Activated effector memory CD4-positive, alpha-beta T cell treated with anti-CD3 and anti-CD28 coated beads, Interleukin-2, amount 50 U/mL, for 16 hours (primary cell): ENCODE results near the gene AQP2.
"Not testable (repeated sequence)": the region's sequence is repeated elsewhere in the genome, so short reads cannot be mapped to it uniquely, and the experiment has no call there.

Experiments
- DNase-seq: peaks from one replicate; pipeline ENCODE4 v3.0.0-alpha.2; 2020

The AQP2 gene

DNA sequence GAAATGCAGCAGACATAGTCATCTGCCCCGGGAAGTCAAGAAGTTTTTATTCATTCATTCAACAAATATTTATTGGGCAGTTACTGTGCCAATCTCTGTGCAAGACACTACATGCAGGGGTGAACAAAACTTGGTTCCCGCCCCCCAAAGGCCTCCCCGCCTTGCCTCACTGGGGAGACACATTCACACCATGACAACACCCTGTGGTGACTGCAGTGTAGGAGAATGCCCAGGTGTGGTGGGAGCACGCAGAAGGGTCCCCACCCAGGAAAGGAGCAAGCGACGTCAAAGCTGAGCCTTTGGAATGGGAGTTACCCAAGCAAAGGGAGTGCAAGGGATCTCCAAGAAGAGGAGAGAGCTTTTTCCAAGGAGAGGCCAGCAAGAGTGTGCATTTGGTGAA lies 20.6 kb downstream of the AQP2 start:
- DNase-seq, result no peak

DNA sequence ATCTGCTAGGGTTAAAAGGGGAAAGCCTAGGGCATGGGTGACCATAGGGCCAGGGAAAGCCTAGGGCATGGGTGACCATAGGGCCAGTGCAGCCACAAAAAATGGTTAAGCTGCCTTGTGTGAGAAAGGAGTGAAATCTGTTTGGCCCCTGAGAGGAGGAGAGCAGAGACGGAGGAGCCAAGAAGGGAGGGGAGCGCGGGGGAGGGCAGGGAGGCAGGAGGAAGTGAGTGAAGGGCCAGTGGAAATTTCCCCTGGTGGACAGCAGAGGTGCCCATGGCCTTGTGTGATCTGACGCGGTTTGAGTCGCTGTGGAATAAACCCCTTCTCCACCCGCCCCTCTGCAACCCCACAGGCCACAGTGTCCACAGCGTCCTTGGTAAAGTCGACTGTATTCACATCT lies 21.6 kb downstream of the AQP2 start:
- DNase-seq, result peak; percentile 37

DNA sequence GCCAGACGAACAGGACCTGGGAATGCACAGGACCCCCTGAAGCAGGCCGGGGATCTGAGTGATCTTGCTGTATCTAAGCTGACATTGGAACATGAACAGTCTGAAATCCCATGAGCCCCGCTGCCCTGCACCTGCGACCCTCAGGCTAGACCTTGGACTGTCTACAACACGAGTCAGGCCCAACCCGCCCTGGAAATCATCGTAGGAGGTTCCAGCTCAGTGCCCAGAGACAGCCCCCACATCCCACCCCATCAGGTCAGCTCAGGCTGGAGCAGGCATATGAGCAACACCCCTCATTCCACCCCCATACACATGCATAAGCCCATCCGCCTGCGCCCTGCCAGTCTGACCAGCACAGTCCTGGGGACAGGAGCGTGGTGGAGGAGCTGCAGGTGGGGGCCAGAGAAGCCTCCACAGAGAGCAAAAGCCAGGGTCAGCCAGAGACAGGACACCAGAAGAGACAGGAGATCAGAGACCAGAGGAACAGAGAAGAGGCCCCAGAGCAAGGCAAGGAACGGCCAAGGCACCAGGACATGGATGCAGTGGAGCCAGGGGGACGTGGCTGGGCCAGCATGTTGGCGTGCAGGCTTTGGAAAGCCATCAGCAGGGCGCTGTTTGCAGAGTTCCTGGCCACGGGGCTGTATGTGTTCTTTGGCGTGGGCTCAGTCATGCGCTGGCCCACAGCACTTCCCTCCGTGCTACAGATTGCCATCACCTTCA lies 22.3 kb downstream of the AQP2 start, which contains the start of gene AQP6:
AQP6 (plus strand) TSS at position 307 of the 720 bp plus-strand sequence; CDS start at position 534, 227 bp downstream.
- DNase-seq, result peak; percentile 48

DNA sequence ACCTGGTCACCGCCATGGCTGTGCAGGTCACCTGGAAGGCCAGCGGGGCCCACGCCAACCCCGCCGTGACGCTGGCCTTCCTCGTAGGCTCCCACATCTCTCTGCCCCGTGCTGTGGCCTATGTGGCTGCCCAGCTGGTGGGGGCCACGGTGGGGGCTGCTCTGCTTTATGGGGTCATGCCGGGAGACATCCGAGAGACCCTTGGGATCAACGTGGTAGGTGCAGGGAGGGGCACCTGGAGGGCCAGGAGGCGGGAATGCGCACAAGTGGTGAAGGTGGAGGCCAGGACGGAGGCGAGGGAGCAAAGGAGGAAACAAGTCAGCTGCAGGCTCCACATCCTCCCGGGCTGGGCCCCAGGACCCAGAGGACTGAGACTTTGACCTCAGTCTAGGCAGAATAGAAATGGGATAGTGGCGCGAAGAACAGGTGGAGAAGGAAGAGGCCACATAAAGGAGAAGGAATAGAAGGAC lies 22.9 kb downstream of the AQP2 start:
- DNase-seq, result peak; percentile 53

DNA sequence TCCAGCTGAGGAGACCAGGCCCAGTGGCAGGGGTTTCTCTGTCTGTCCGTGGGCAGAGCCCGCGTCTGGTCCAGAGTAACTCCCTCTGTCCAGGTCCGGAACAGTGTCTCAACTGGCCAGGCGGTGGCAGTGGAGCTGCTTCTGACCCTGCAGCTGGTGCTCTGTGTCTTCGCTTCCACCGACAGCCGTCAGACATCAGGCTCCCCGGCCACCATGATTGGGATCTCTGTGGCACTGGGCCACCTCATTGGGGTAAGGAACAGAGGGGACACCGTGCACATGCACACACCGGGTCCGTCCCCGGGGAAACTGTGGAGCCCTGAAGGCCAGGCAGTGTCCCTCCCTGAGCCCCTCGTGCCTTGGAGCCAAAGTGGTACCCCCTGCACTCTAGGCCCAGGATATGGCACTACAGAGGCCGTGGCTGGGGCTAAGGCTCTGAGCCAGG lies 23.7 kb downstream of the AQP2 start:
- DNase-seq, result peak; percentile 60

DNA sequence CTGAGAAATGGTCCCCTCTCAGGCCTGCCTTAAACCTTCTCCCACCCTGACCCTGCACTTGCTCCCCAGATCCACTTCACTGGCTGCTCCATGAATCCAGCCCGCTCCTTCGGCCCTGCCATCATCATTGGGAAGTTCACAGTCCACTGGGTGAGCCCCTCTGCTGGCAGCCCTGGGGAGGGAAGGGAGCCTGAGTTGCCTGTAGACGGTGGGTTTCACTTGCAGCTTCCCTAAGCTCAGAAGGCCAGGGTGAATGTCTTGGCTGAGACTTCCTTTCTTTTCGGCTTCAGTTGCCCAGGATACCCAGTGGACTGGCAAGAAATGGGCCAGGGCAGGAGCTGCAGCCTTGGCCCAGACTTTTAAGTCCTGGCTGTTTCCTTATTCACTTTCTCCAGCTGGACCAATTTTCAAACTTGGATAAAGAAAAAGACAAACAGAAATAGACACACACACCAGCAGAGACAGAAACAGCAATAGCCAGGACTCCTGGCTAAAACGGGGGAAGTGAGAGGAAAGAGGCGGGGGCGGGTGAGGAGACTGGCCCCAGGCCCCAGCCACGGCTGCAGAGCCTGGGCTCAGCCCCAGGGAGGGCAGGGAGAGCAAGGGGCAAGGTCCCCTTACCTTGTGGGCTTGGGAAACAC lies 24.3 kb downstream of the AQP2 start:
- peak; percentile 50 for DNase-seq

DNA sequence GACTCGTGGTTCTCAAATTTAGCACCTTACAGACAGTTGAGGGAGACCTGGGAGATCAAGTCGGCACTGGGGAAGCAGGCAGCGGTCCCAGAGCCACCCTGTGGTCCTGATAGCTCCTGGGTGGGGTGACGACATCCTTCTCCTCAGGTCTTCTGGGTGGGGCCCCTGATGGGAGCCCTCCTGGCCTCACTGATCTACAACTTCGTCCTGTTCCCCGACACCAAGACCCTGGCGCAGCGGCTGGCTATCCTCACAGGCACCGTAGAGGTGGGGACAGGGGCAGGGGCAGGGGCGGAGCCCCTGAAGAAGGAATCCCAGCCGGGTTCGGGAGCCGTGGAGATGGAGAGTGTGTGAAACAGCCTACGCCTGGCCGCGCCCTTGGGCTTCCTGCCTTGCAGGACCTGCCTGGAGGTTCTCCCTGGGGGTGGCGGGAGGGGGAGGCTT lies 24.8 kb downstream of the AQP2 start:
- peak; percentile 57 for DNase-seq

DNA sequence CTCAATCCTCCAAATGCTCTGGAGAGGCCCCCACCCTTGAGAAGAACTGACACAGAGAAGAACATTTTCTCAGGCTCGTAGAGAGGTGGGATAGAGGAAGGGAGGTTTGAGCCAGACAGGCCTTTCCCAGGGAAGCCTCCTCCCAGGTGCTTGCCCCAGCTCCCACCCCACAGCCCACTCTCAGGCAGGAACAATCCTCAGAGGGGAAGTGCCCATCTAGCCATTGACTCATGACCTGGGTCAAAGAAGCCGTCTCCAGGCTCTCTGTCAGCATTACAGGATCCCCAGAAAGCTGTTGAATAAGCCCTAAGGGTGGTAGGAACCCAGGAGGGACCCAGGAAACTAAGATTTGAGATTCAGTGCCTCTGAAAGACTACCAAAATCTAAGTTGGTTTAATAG lies 26.0 kb downstream of the AQP2 start:
- peak; percentile 44 for DNase-seq

DNA sequence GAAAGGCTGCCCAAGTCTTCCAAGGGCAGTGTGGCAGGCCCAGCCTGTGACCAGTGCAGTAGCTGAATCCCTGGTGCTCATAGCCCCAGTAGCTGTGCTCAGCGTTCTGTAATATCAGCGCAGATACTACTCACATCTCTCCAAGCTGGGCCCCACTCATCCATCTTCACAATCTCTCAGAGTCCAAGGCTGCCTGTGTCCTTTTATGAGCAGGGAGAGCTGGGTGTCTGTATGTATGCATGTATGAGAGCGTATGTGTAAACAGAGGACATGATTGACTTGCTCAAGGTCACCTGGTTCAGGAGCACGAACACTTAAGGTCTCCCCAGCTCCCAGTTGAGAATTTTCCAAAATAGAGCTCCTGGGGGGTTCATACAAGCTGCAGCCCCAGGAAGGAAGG lies 27.6 kb downstream of the AQP2 start:
- peak; percentile 21 for DNase-seq

DNA sequence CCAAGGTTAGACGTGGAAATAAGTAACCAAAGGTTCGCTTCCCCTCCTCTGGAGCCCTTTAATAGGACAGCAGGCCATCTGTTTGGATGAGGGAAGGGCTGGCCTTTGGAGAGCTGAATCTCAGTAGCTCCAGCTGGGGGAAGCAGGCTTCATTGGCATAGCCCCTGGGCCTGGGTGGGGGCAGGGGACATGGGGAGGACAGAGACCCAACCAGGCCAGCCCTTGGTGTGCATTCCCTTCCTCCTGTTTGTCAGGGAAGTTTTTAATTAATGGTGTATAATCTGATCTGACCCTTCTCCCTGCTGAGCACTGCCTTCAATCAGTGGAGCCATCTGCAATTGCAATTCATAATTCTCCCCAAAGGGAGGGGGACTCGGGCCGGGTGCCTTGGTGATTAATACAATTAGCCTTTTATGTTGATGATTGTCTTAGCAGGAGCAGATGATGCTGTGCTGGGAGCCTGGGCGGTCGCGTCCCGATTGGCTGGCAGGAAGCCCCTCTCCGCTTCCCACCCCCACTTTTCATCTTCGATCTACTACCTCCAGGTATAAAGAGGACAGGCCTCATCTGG lies 28.6 kb downstream of the AQP2 start:
- no peak for DNase-seq

DNA sequence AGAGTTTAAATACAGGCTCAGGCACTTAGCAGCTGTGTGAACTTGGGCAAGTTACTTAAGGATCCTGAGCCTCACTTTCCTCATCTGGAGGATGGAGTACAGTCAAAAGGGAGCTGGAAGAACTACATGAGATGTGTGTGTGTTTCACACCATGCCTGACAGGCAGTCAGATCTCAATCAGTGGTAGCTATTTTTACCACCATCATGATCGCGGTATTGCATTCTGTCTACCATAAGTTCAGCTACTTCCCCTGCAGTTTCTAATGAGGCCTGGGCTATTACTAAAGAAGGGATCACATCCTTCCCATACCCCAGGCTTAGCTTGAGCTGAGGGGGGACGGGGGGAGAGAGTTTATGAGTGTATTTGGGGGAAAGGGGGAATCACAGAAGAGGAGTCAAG lies 29.3 kb downstream of the AQP2 start:
- DNase-seq, result no peak

DNA sequence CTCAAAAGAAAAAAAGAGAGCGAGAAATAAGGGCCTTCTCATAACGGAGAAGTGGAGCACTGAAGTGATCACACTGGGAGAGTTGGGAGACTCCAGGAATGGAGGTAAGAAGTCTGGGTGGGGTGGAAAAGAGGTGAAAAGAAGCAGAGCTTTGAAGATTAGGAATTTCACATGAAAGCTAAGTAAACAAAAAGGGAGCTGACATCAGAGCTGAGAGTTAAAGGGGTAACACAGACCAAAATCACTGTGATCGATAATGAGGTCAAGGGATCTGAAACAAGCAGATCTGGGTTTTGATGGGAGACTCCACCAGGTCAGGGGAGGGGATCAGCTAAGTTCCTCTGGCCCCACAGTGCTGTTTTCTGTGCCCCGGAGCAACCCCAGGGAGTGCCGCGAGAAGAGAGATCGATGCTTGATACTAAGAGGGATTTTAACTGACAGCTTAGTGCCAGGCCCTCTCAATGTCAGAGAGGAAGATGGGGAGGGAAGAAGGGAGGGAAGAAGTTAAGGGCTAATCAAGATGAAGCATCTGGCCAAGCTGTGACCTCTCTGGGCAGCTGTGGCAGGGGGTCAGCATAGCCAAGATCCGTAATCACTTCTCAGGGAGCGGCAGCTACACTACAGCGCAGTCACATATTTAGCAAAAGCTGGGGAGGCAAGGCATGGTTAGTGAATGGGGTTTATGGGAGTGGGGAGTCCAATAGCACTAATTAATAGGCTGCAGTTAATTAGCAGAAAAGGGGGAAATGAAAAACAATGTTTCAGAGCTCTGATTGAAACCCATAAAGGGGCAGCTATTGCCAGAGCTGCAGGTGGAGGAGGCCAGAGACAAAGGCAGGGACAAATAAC lies 30.2 kb downstream of the AQP2 start:
- no peak for DNase-seq

DNA sequence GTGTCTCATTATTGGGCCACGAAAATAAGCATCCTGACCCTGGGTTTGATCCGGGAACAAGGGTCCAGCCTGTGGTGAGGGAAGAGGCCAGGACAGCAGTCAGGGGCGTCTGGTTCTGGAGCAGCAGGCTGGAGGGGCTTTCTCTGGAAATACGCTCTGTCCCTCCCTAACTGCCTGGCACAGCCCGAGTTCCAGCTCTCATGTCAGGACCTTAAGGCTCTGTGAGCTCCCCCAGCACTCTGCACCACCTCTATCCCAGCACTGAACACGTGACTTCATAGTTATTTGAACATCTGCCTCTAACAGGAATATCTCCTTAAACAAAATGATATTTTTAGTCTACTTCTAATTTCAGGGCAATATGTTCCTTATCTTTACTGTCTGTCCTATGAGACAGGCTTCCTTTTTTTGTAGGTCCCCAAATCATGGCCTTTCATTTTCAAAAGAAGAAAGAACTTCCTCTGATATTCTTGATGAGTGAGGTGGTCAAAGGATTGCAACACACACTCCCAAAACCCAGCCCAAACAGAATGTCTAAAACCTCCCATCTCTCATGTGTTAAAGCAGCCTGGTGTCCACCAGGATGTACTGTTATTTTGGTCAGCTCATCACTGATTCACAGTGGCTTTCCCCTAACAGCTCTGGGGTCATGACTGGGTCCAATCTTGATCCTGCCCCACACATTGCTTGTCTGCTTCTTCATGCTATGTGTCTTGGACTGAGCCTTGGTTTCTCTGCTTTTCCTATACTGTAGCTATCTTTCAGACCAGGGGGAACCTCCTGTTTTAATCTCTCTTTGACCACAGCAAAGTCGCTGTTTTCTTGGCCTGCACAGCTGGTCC lies 31.9 kb downstream of the AQP2 start:
- no peak for DNase-seq

DNA sequence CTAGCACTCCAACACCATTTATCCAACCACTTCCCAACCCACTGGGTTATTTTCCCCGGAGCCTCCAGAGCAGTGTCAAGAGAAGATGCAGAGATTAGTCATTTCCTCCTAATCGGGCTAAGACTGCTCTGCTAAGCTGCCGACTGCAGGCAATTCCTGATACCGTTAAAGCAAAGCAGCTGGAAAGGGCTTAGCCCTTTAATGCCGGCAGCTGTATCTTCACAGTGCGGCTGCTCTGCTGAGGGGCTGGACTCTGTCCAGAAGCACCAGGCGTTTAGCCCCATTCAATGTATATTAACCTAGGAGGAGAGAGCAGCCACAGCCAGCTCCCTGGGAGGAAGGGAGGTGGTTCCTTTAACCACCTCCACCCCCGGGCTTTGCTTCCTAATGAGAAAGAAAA lies 33.4 kb downstream of the AQP2 start:
- DNase-seq, result no peak

DNA sequence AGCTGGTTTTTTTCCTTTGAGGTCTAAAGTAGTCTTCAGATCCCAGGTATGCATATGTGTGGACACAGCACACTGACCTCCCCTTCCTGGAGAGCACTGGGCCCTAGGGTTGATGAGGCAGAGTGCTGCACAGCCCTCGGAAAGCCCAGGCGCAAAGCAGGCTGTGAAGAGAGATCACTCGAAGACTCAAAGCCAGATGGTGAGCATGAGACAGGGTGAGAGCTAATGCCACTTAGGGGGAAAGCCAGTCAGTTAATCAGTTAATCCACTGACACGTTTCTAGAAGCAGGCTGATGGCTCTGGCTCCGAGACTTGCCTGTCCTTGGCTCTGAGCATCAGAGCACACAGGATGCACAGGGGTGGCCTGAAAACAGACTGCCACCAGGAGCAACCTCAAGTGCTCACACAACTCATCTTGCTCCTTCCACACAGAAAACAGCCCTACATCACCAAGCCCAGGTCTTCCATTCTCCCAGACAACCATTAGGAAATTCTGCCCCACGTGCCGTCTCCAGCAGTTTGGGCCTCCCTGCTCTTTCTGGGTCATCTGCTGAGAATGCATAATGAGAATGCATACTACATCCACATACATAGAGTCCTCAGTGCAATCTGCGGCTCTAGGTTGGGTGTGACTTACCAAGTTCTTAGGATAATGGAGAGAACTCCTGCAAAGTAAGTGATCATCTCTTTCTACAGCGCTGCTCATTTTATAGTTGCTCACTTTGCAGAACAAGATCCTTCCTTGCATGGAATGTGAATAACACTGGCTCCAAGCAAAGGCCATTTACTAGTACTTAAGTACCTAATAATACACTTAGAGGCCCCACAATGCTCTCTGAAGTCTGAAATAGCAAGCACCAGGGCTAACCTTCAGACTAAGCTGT lies 34.2 kb downstream of the AQP2 start:
- DNase-seq, result no peak

DNA sequence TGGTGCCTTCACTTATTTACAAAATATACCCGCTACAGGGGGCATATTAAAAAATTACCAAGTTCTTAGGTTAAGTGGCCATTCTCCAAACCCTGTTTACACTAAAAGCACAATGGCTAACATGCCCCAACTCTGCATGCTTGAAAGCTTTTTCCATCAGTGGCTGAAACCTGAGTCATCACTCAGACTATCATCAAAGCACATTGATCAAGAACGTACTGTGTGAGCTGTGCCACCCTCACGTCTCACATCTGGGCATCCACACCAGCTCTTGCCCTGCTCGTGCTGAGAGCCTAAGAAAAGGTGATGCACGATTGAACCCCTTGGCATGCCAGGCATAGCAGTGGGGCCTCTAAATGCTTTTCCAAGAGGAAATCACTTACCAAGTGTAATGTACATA lies 35.4 kb downstream of the AQP2 start:
- peak; percentile 56 for DNase-seq

DNA sequence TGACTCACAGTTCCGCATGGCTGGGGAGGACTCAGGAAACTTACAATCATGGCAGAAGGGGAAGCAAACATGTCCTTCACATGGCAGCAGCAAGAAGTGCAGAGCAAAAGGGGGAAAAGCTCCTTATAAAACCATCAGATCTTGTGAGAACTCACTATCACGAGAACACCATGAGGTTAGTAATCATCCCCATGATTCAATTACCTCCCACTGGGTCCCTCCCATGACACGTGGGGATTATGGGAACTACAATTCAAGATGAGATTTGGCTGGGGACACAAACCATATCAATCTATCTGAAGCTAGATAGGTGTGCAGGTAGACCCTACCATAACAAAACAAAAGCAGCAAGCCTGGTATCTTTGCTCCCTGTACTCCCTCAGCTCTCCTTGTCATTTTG lies 35.9 kb downstream of the AQP2 start:
- not testable (repeated sequence) for DNase-seq

DNA sequence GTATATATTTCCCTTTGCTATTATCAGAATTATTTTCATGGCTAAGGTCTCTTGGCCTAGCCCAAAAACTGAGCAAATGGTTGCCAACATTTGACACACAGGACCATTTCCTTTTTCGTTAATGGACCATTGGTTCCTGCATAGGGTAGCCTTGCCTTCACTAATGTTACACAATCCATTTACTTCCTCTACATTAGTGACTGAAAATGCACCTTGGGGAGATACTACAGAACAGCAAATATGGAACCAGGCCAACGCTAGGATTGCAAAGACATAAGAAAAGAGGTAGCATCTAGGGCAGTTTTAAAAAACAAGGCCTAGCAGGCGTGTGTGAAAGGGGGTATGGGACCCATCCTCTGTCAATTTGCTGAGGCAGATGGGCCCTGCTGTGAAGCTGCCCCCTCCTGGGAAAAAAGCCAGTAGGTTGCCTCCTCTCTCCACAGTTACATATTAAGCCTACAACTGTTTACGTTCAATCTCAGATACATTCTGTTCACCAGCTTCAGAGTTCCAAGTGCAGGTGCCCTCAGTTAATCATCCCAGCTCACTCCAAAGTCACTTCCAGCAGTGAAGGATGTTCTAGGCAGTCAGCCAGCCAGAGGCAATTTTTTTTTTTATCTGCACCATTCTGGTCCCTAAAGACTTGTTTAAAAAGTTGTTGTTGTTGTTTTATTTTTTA lies 37.2 kb downstream of the AQP2 start:
- no peak for DNase-seq

DNA sequence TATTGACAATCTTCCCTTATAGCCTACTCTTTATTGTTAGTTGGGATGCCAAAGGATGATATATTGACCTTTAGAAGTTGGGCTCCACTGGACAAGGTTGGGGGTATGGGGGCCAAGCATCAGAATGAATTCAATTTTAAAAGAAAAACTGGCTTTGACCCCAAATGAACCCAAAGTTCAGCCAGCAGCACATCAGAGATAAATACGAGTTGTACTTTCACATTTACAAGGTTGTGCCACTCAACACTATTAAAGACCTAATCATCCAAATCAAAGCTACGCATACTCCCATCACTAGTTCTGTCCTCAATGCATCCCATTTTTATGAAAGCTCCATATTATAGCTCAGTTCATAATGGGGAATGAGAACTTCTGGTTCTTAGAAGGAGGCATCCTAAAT lies 38.9 kb downstream of the AQP2 start:
- DNase-seq, result not testable (repeated sequence)

DNA sequence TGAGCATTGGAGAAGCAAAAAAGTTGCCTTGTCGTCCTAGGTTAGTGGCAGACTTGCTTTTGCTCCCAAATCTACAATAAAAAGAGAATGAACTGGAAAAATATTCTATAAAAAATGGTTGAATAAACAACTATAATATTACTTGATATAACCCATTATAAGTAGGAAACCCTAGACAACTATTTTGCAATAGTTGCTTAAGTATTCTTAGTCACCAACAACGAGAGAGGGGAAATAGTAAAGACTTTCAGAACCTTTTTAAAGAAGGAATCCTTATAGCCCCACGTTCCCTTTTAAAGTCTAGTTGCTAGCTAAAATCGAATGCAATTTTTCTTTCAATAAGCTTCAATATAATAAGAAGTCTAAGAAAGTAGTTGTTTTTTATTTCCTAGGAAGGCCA lies 39.7 kb downstream of the AQP2 start:
- no peak for DNase-seq
